Astrocyte of the cerebellum (primary cell): ENCODE results near the gene SLC6A1.

ENCODE experiments used
- DNase-seq: peaks from one replicate; pipeline ENCODE4 v3.0.0-alpha.2; 2011; ENCODE audit warnings: low read depth
- H3K4me3 ChIP-seq: 2 replicates; pipeline ENCODE4 v1.5.1; 2011; ENCODE audit warnings: mild to moderate bottlenecking, low read depth, low read length, moderate library complexity
- CTCF ChIP-seq: IDR thresholded peaks from 2 replicates; pipeline ENCODE4 v1.5.1; 2012; ENCODE audit warnings: low read length, low read depth, moderate library complexity, mild to moderate bottlenecking; ENCODE audit errors: missing control alignments
- in situ Hi-C: cut with HindIII; loops from 2 replicates; pipeline ENCODE4 v1.10.0; 2017; ENCODE audit warnings: low sequenced_read_pairs

SLC6A1 gene

GRCh38 chr3:10956986-10957385 lies 35.6 kb upstream of the SLC6A1 start:
- in situ Hi-C loops: loop anchor here (5.0 kb wide), 1 partner anchor 50 kb away; no protein-coding TSS in a partner anchor
- TF ChIP-seq CTCF: no peak
- no peak for DNase-seq
- no peak overlapping the region for H3K4me3 ChIP-seq

GRCh38 chr3:10957976-10958749 lies 34.4 kb upstream of the SLC6A1 start:
- no peak for DNase-seq
- no peak overlapping the region for H3K4me3 ChIP-seq
- in situ Hi-C loops: loop anchor here (5.0 kb wide), 1 partner anchor 51 kb away; no protein-coding TSS in a partner anchor
- TF ChIP-seq CTCF: no peak

GRCh38 chr3:10960255-10960654 lies 32.3 kb upstream of the SLC6A1 start:
- in situ Hi-C loops: no loop called here
- no peak for DNase-seq
- no peak overlapping the region for H3K4me3 ChIP-seq
- no peak for TF ChIP-seq CTCF

GRCh38 chr3:10961921-10962320 lies 30.6 kb upstream of the SLC6A1 start:
- in situ Hi-C loops: no loop called here
- DNase-seq: no peak
- TF ChIP-seq CTCF: no peak
- no peak overlapping the region for H3K4me3 ChIP-seq

GRCh38 chr3:10962481-10963036 lies 30.0 kb upstream of the SLC6A1 start:
- H3K4me3 ChIP-seq: no peak overlapping the region
- DNase-seq: no peak
- in situ Hi-C loops: no loop called here
- TF ChIP-seq CTCF: no peak

GRCh38 chr3:10964537-10965167 lies 27.9 kb upstream of the SLC6A1 start:
- no peak for DNase-seq
- in situ Hi-C loops: loop anchor here (5.0 kb wide), 1 partner anchor 83 kb away; no protein-coding TSS in a partner anchor
- no peak for TF ChIP-seq CTCF
- H3K4me3 ChIP-seq: no peak overlapping the region
